ENCODE results near the gene YWHAE.
"Not testable (repeated sequence)": the region's sequence is repeated elsewhere in the genome, so short reads cannot be mapped to it uniquely, and the experiment has no call there.

YWHAE gene

GRCh38 chr17:1412185-1413110, 12.4 kb upstream of the YWHAE start:
- no peak for DNase-seq

- no peak for DNase-seq
These were observed 2.2 kb upstream of the YWHAE start for GRCh38 chr17:1402262-1402586.

GRCh38 chr17:1398931-1399678, 917 bp downstream of the YWHAE start:
- DNase-seq = no peak

- DNase-seq = no peak
These were observed 2.0 kb downstream of the YWHAE start for GRCh38 chr17:1398028-1398427.

- DNase-seq = not testable (repeated sequence)
These were observed 4.0 kb downstream of the YWHAE start for GRCh38 chr17:1395876-1396665.

GRCh38 chr17:1391577-1391976, 8.4 kb downstream of the YWHAE start:
- no peak for DNase-seq

GRCh38 chr17:1390432-1391367, 9.3 kb downstream of the YWHAE start:
- no peak for DNase-seq

GRCh38 chr17:1387490-1388227, 12.4 kb downstream of the YWHAE start:
- not testable (repeated sequence) for DNase-seq

GRCh38 chr17:1386675-1387190, 13.3 kb downstream of the YWHAE start:
- DNase-seq = not testable (repeated sequence)

- no peak for DNase-seq
These were observed 13.8 kb downstream of the YWHAE start for GRCh38 chr17:1386265-1386664.

GRCh38 chr17:1385861-1386260, 14.2 kb downstream of the YWHAE start:
- no peak for DNase-seq

- no peak for DNase-seq
These were observed 15.1 kb downstream of the YWHAE start for GRCh38 chr17:1384905-1385435.

GRCh38 chr17:1379930-1380313, 20.1 kb downstream of the YWHAE start:
- no peak for DNase-seq

GRCh38 chr17:1379208-1379929, 20.7 kb downstream of the YWHAE start:
- DNase-seq = no peak

- not testable (repeated sequence) for DNase-seq
These were observed 21.6 kb downstream of the YWHAE start for GRCh38 chr17:1378476-1378860.

GRCh38 chr17:1377334-1377733, 22.7 kb downstream of the YWHAE start:
- DNase-seq = no peak

- DNase-seq = no peak
These were observed 24.0 kb downstream of the YWHAE start for GRCh38 chr17:1376061-1376460.

GRCh38 chr17:1375615-1376014, 24.4 kb downstream of the YWHAE start:
- DNase-seq = no peak

GRCh38 chr17:1374431-1375177, 25.4 kb downstream of the YWHAE start:
- no peak for DNase-seq

All from NCI-H187 (cell line).